GM12878 (cell line): ENCODE data around the gene CDCA8. TPM values are rescaled to one million over a fixed set of nuclear protein-coding genes. Genes with fewer than 3 reads are reported as not detected.
"Not testable (repeated sequence)": the region's sequence is repeated elsewhere in the genome, so short reads cannot be mapped to it uniquely, and the experiment has no call there.

Experiments used
- ATAC-seq: fragments of 200-7000 bp; cut with Tn5 transposase; 3 replicates; pipeline ENCODE4 v1.9.1; 2020; ENCODE audit warnings: mild to moderate bottlenecking, moderate library complexity
- BruUV-seq: library from RNA; stranded (reverse); fragments of 400-500 nt; replicated peaks from 2 replicates; lab custom pipeline; 2021; lab: Mats Ljungman, UMichigan
- CTCF ChIA-PET: fragments of 300-600 bp; sonication (Branson Sonifier 250); formaldehyde crosslinking; extraction: SDS; loops from one replicate; lab custom pipeline; 2021; ENCODE audit warnings: inconsistent platforms; lab: Yijun Ruan, JAX
- POLR2A ChIA-PET: fragments of 350-600 bp; formaldehyde crosslinking; extraction: SDS; loops from one replicate; lab custom pipeline; 2021; ENCODE audit warnings: inconsistent platforms; lab: Charles Lee
- RAD21 ChIA-PET: fragments of 300-600 bp; sonication (Branson Sonifier 250); formaldehyde crosslinking; loops from one replicate; lab custom pipeline; 2023; ENCODE audit warnings: antibody characterized with exemption; ENCODE audit not compliant: unreplicated experiment; lab: Charles Lee
- SMC1A ChIA-PET: fragments of 300-600 bp; sonication (Branson Sonifier 250); formaldehyde crosslinking; loops from one replicate; lab custom pipeline; 2023; ENCODE audit not compliant: unreplicated experiment, uncharacterized antibody; lab: Charles Lee
- DNase-seq: peaks from one replicate; pipeline ENCODE4 v3.0.0-alpha.2; 2011; ENCODE audit warnings: low read depth, low spot score
- FAIRE-seq: peaks from 3 replicates; lab custom pipeline; 2011; peaks lifted over from hg19 to GRCh38; lab: Jason Lieb, UNC
- H2AFZ ChIP-seq: 2 replicates; pipeline ENCODE4 v1.6.0; 2011; ENCODE audit warnings: low read depth, low read length, control low read depth; ENCODE audit not compliant: control insufficient read depth
- H3K27ac ChIP-seq: 2 replicates; pipeline ENCODE4 v1.5.1; 2011; ENCODE audit warnings: control low read depth; ENCODE audit not compliant: control insufficient read depth, insufficient read depth
- H3K27me3 ChIP-seq, 2 experiments: replicated peaks in 1 of 2; 2 replicates each; pipeline versions ENCODE4 v1.6.0 to v1.6.1; 2011; ENCODE audit warnings: low read length in 1 of 2; ENCODE audit not compliant: control insufficient read depth in 2 of 2, insufficient read depth in 2 of 2
- H3K36me3 ChIP-seq, 2 experiments: 2 replicates each; pipeline ENCODE4 v1.5.1; 2011; ENCODE audit warnings: low read length in 1 of 2; ENCODE audit not compliant: control insufficient read depth in 2 of 2, insufficient read depth in 2 of 2
- H3K4me1 ChIP-seq: 2 replicates; pipeline ENCODE4 v1.6.1; 2011; ENCODE audit warnings: mild to moderate bottlenecking, low read length, moderate library complexity, mixed read lengths; ENCODE audit not compliant: control insufficient read depth, insufficient read depth
- H3K4me2 ChIP-seq: 2 replicates; pipeline ENCODE4 v1.6.0; 2011; ENCODE audit warnings: control low read depth; ENCODE audit not compliant: control insufficient read depth, insufficient read depth
- H3K4me3 ChIP-seq: fragments of 200-600 bp; sonication (generic); 2 replicates; pipeline ENCODE4 v1.5.1; 2016
- H3K79me2 ChIP-seq: 2 replicates; pipeline ENCODE4 v1.6.0; 2011; ENCODE audit warnings: low read length; ENCODE audit not compliant: control insufficient read depth, insufficient read depth
- H3K9ac ChIP-seq: 2 replicates; pipeline ENCODE4 v1.8.0; 2011; ENCODE audit warnings: low read length, control low read depth, mixed read lengths; ENCODE audit not compliant: control insufficient read depth, insufficient read depth
- H3K9me3 ChIP-seq: replicated peaks from 3 replicates; pipeline ENCODE4 v1.5.1; 2011; ENCODE audit warnings: mild to moderate bottlenecking, low read length; ENCODE audit not compliant: control insufficient read depth, insufficient read depth
- H4K20me1 ChIP-seq: 2 replicates; pipeline ENCODE4 v1.6.0; 2011; ENCODE audit not compliant: control insufficient read depth, insufficient read depth
- BHLHE40 ChIP-seq, 2 experiments: fragments of 450-650 bp in 1 of 2; IDR thresholded peaks; 2 replicates each; pipeline ENCODE4 v1.6.1; 2011 to 2017; ENCODE audit warnings: low read depth in 2 of 2, borderline replicate concordance in 1 of 2, improper control_type of control experiment in 1 of 2, low read length in 1 of 2, mild to moderate bottlenecking in 1 of 2
- EED ChIP-seq: sonication (generic); IDR thresholded peaks from 2 replicates; pipeline ENCODE4 v1.6.1; 2016; ENCODE audit warnings: antibody characterized with exemption, low read depth
- ELK1 ChIP-seq: IDR thresholded peaks from 2 replicates; pipeline ENCODE4 v1.6.1; 2012; ENCODE audit warnings: low read depth, low read length, improper control_type of control experiment
- MLLT1 ChIP-seq: fragments of 450-650 bp; IDR thresholded peaks from 2 replicates; pipeline ENCODE4 v1.6.1; 2016; ENCODE audit warnings: mild to moderate bottlenecking
- MTA3 ChIP-seq: IDR thresholded peaks from 2 replicates; pipeline ENCODE4 v1.6.1; 2012; ENCODE audit warnings: low read length, inconsistent platforms, borderline replicate concordance
- NR2C2 ChIP-seq: IDR thresholded peaks from 2 replicates; pipeline ENCODE4 v1.6.1; 2011; ENCODE audit warnings: borderline replicate concordance, low read depth; ENCODE audit not compliant: control insufficient read depth, insufficient read length
- RUNX3 ChIP-seq: IDR thresholded peaks from 2 replicates; pipeline ENCODE4 v1.6.1; 2012; ENCODE audit warnings: low read length, inconsistent platforms
- SIN3A ChIP-seq: IDR thresholded peaks from 2 replicates; pipeline ENCODE4 v1.6.1; 2012; ENCODE audit warnings: low read depth, low read length, improper control_type of control experiment
- SRF ChIP-seq, 2 experiments: IDR thresholded peaks; 2 replicates each; pipeline ENCODE4 v1.6.1; 2011; ENCODE audit warnings: low read depth in 2 of 2, low read length in 2 of 2, mild to moderate bottlenecking in 1 of 2, moderate library complexity in 1 of 2
- STAT1 ChIP-seq: fragments of 450-650 bp; conservative IDR thresholded peaks from 2 replicates; pipeline ENCODE4 v1.6.1; 2014; ENCODE audit warnings: antibody characterized with exemption, mild to moderate bottlenecking
- WRNIP1 ChIP-seq: IDR thresholded peaks from 2 replicates; pipeline ENCODE4 v1.6.1; 2011; ENCODE audit warnings: low read depth, low read length, improper control_type of control experiment, borderline replicate concordance
- WGBS: methylation state at CpG from one replicate; pipeline ENCODE4 v1.1.6; 2016; ENCODE audit warnings: low lambda C conversion rate; ENCODE audit not compliant: insufficient replicate concordance, insufficient coverage; ENCODE audit errors: missing lambda C conversion rate; 5-methylcytosine and 5-hydroxymethylcytosine counted together
- in situ Hi-C: fragments of 300-500 bp; cut with MboI; formaldehyde crosslinking; loops from 9 replicates; pipeline ENCODE4 v1.14.3; 2018; ENCODE audit warnings: mixed read lengths
- intact Hi-C: fragments of 100-400 bp; cut with micrococcal nuclease; formaldehyde crosslinking; loops from one replicate; pipeline ENCODE4 v1.14.2; 2022; ENCODE audit not compliant: unreplicated experiment
- polyA plus RNA-seq, 11 experiments: library from polyadenylated mRNA; depleted of rRNA in 4 of 11; unstranded in 6 of 11; stranded (reverse) in 5 of 11; fragments of >200 nt; fragmentation: Nextera tagmentation in 4 of 11; fragmentation: Illumina TruSeq in 1 of 11; extraction: Ambion mirVana in 4 of 11; extraction: Trizol in 1 of 11; gene quantifications; 1 replicate in 1 of 11; 2 replicates in 10 of 11; pipeline versions ENCODE4 v1.2.1 to v1.2.3, GENCODE V29; 2011 to 2016; ENCODE audit warnings: inconsistent platforms in 2 of 11, missing spikeins in 2 of 11, low read depth in 1 of 11
- total RNA-seq, 4 experiments: library from RNA; depleted of rRNA in 3 of 4; stranded (reverse); fragments of >200 nt in 3 of 4; fragmentation: Illumina TruSeq in 1 of 4; extraction: Trizol in 1 of 4; gene quantifications; 2 replicates each; pipeline versions ENCODE4 v1.2.1 to v1.2.3, GENCODE V29; 2013 to 2021

CDCA8 gene
- total and polyA plus RNA-seq, 10 of the 15 experiments (the other 5 are each of a cell fraction or from before 2014, with no cell fraction given) = 21.3 to 98.1 (median 61.4) TPM

- H4K20me1 ChIP-seq, FAIRE-seq, ATAC-seq, H3K27ac ChIP-seq, H3K4me2 ChIP-seq, H3K9me3 ChIP-seq, H2AFZ ChIP-seq, H3K4me1 ChIP-seq, H3K9ac ChIP-seq, DNase-seq, BruUV-seq, intact Hi-C loops, H3K27me3 ChIP-seq, H3K4me3 ChIP-seq, H3K79me2 ChIP-seq: not testable (repeated sequence)
- ChIA-PET SMC1A (interaction anchor here (0.6 to 13.6 kb wide), 4 partner anchors 82 to 200 kb away, joined by 3 to 245 read pairs (median 9); partner anchors contain the start of gene GNL2), POLR2A (interaction anchor here (1.1 kb wide), 1 partner anchor 120 kb away, joined by 3 read pairs; no protein-coding TSS in a partner anchor), CTCF (interaction anchor here (0.6 to 21.1 kb wide), 11 partner anchors 8 to 234 kb away, joined by 3 to 521 read pairs (median 13); partner anchors contain the start of genes CDCA8, GNL2 and SNIP1), RAD21 (interaction anchor here (6.7 kb wide), 1 partner anchor 82 kb away, joined by 105 read pairs; no protein-coding TSS in a partner anchor)
- H3K36me3 ChIP-seq = peaks cover 1 to 19% of the 10 kb centered on the region in 2 experiments
- over 99% methylated on average over 9 of the region's 9 CpGs for WGBS
- in situ Hi-C loops = loop anchor here (5.0 kb wide), 1 partner anchor 127 kb away; the partner anchor contains the start of gene DNALI1
Observed at GRCh38 chr1:37684182-37684581, 8.1 kb upstream of the CDCA8 start.

GRCh38 chr1:37685722-37686121 is 6.6 kb upstream of the CDCA8 start:
- 96% methylated on average over 3 of the region's 3 CpGs for WGBS
- peaks cover 1 to 19% of the 10 kb centered on the region in 2 experiments for H3K36me3 ChIP-seq
- ChIA-PET POLR2A (no interaction called here), SMC1A (interaction anchor here (1.0 to 13.6 kb wide), 3 partner anchors 11 to 231 kb away, joined by 3 to 245 read pairs (median 3); partner anchors contain the start of gene GNL2), RAD21 (interaction anchor here (6.7 kb wide), 1 partner anchor 84 kb away, joined by 105 read pairs; no protein-coding TSS in a partner anchor), CTCF (interaction anchor here (1.6 to 21.1 kb wide), 4 partner anchors 13 to 229 kb away, joined by 4 to 521 read pairs (median 40); partner anchors contain the start of gene GNL2)
- no peak overlapping the region for H3K9ac ChIP-seq
- peaks cover 1% of the 10 kb centered on the region; the same call in 1 of the 2 replicates for H3K4me1 ChIP-seq
- no peak for ATAC-seq
- no peak for DNase-seq
- in situ Hi-C loops = no loop called here
- H3K9me3 ChIP-seq = no peaks in the 10 kb centered on the region
- no peak overlapping the region for H3K4me3 ChIP-seq
- H4K20me1 ChIP-seq = no peaks in the 10 kb centered on the region
- peaks cover 18% of the 10 kb centered on the region for H3K79me2 ChIP-seq
- no peak overlapping the region for H3K4me2 ChIP-seq
- no peak overlapping the region for H2AFZ ChIP-seq
- no peak for FAIRE-seq
- no peak overlapping the region for H3K27ac ChIP-seq
- no peak for TF ChIP-seq RUNX3
- no peak for TF ChIP-seq SRF (IDR thresholded peaks at IDR 0.05; ENCODE audit: low read depth in 2 of 2, low read length in 2 of 2)
- no peak for TF ChIP-seq SIN3A
- TF ChIP-seq BHLHE40 (IDR thresholded peaks at IDR 0.05; ENCODE audit: borderline replicate concordance in 1 of 2, low read depth in 2 of 2, low read length in 1 of 2) = no peak
- TF ChIP-seq MLLT1 = no peak
- TF ChIP-seq EED = no peak
- TF ChIP-seq WRNIP1 = no peak
- no peak for TF ChIP-seq ELK1
- no peak for TF ChIP-seq STAT1
- TF ChIP-seq MTA3 = no peak
- TF ChIP-seq NR2C2 = no peak
- intact Hi-C loops = no loop called here
- BruUV-seq = no TSS peak
- no peaks in the 10 kb centered on the region for H3K27me3 ChIP-seq
